ENCODE results near the gene AP3B1. TPM values are rescaled to one million over a fixed set of nuclear protein-coding genes. Genes with fewer than 3 reads are reported as not detected.
A peak's percentile ranks its signal among the peaks of the same experiment; 100 is the strongest.

AP3B1 gene
- polyA plus RNA-seq, 1 of the 3 experiments (the other 2 are of a cell fraction): 18.0 TPM

GRCh38 chr5:77987331-77987730 lies 307.2 kb downstream of the AP3B1 start:
- ChIA-PET CTCF (interaction anchor here (0.9 to 4.7 kb wide), 2 partner anchors 16 to 356 kb away, joined by 3 to 22 read pairs; no protein-coding TSS in a partner anchor), POLR2A (no interaction called here)
- Histone ChIP-seq H3K9me3 (no peaks in the 10 kb centered on the region), H4K20me1 (ENCODE audit: insufficient read depth) (no peaks in the 10 kb centered on the region), H3K4me3 (ENCODE audit: low read depth in 2 of 2, low read length in 1 of 2) (no peak overlapping the region), H3F3A (replicated peaks; ENCODE audit: insufficient read depth) (peaks cover 6% of the 10 kb centered on the region), H3K36me3 (replicated peaks in 1 of 2; ENCODE audit: control insufficient read depth in 1 of 2, insufficient read depth in 2 of 2, low read length in 1 of 2) (no peaks in the 10 kb centered on the region), H2AFZ (ENCODE audit: low read depth) (no peak overlapping the region), H3K4me1 (ENCODE audit: control insufficient read depth in 1 of 2, insufficient read depth in 2 of 2, low read depth in 1 of 2, low read length in 1 of 2) (peaks cover 0 to 10% of the 10 kb centered on the region in 2 experiments; a peak in 1 of 4 replicates), H3K9ac (no peak overlapping the region), H3K27ac (ENCODE audit: low read depth in 2 of 2, low read length in 1 of 2) (no peak overlapping the region), H3K4me2 (no peak overlapping the region), H3K9me2 (no peaks in the 10 kb centered on the region), H3K27me3 (ENCODE audit: insufficient read depth) (no peaks in the 10 kb centered on the region), H3K79me2 (ENCODE audit: insufficient read depth) (no peaks in the 10 kb centered on the region)
- TF ChIP-seq EP300 (IDR thresholded peaks at IDR 0.05; ENCODE audit: borderline replicate concordance in 1 of 2, low read depth in 1 of 2, low read length in 1 of 2) (peak in 1 of 2 experiments; percentile 94; a peak in 2 of 4 replicates), RAD21 (IDR thresholded peaks at IDR 0.05; ENCODE audit: low read length) (0 out of 2 replicates have a peak, but pooled peaks have one; percentile 11), RCOR1 (IDR thresholded peaks at IDR 0.05; ENCODE audit: low read length) (peak; percentile 99), SIN3A (IDR thresholded peaks at IDR 0.05; ENCODE audit: borderline replicate concordance, low read depth, low read length) (no peak), CHD2 (IDR thresholded peaks at IDR 0.05; ENCODE audit: low read length, partially characterized antibody) (peak; percentile 92), PBX3 (IDR thresholded peaks at IDR 0.05) (no peak), GATA2 (CRISPR knock-in tag; IDR thresholded peaks at IDR 0.05) (peak; percentile 96), NFIC (IDR thresholded peaks at IDR 0.05; ENCODE audit: borderline replicate concordance) (no peak), TEAD4 (IDR thresholded peaks at IDR 0.05; ENCODE audit: borderline replicate concordance, insufficient read depth) (peak; percentile 25; the same call in 1 of the 2 replicates), TCF12 (IDR thresholded peaks at IDR 0.05) (peak; percentile 30; the same call in 1 of the 2 replicates), SMC3 (IDR thresholded peaks at IDR 0.05; ENCODE audit: low read depth, low read length) (no peak), RFX5 (IDR thresholded peaks at IDR 0.05; ENCODE audit: low read length) (no peak), FOXJ3 (CRISPR knock-in tag; IDR thresholded peaks at IDR 0.05) (peak; percentile 84)
- 58% methylated on average over 5 of the region's 5 CpGs for WGBS (ENCODE audit: low lambda C conversion rate)
- peak; percentile 88 for DNase-seq

- Histone ChIP-seq H4K20me1 (ENCODE audit: insufficient read depth) (no peaks in the 10 kb centered on the region), H3K9ac (no peak overlapping the region), H3F3A (replicated peaks; ENCODE audit: insufficient read depth) (no peaks in the 10 kb centered on the region), H3K27ac (ENCODE audit: low read depth in 2 of 2, low read length in 1 of 2) (no peak overlapping the region), H3K4me2 (no peak overlapping the region), H3K9me2 (no peaks in the 10 kb centered on the region), H2AFZ (ENCODE audit: low read depth) (no peak overlapping the region), H3K36me3 (replicated peaks in 1 of 2; ENCODE audit: control insufficient read depth in 1 of 2, insufficient read depth in 2 of 2, low read length in 1 of 2) (no peaks in the 10 kb centered on the region), H3K4me3 (ENCODE audit: low read depth in 2 of 2, low read length in 1 of 2) (no peak overlapping the region), H3K9me3 (no peaks in the 10 kb centered on the region), H3K79me2 (ENCODE audit: insufficient read depth) (no peaks in the 10 kb centered on the region), H3K27me3 (ENCODE audit: insufficient read depth) (no peaks in the 10 kb centered on the region; the same call in 1 of the 2 replicates), H3K4me1 (ENCODE audit: control insufficient read depth in 1 of 2, insufficient read depth in 2 of 2, low read depth in 1 of 2, low read length in 1 of 2) (peaks cover 0 to 10% of the 10 kb centered on the region in 2 experiments; a peak in 1 of 4 replicates)
- no peak for DNase-seq
- ChIA-PET CTCF (interaction anchor here (0.6 to 4.7 kb wide), 6 partner anchors 11 to 53 kb away, joined by 3 to 22 read pairs (median 3); no protein-coding TSS in a partner anchor), POLR2A (no interaction called here)
- TF ChIP-seq RAD21 (IDR thresholded peaks at IDR 0.05; ENCODE audit: low read length): 0 out of 2 replicates have a peak, but pooled peaks have one; percentile 3
- TF ChIP-seq USF2 (IDR thresholded peaks at IDR 0.05; ENCODE audit: borderline replicate concordance, low read depth, low read length): no peak
- 97% methylated on average over 5 of the region's 6 CpGs for WGBS (ENCODE audit: low lambda C conversion rate)
Measured at GRCh38 chr5:77986261-77986660, 308.2 kb downstream of the AP3B1 start.
